Measurements from ENCODE around the gene CHORDC1.

DNA sequence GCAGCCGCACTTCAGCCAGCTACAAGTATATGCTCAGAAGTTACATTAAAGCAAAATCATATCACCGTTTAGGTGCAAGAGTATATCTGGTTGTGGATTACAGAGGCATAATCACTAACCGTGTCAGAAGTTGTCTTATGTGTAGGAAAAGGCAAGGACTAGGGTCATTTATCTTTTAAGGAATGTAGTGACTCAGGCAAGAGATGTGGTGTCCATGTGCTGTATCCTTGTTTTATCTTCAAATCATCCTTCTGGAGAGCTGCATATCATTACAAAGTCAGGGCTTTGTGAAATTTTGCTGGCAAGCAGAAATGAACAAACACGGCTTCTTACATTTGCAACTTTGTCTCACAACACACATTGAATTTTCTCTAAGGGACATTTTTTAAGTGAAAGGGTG, 12.7 kb upstream of the CHORDC1 start:
- TF ChIP-seq, protein P1, sequence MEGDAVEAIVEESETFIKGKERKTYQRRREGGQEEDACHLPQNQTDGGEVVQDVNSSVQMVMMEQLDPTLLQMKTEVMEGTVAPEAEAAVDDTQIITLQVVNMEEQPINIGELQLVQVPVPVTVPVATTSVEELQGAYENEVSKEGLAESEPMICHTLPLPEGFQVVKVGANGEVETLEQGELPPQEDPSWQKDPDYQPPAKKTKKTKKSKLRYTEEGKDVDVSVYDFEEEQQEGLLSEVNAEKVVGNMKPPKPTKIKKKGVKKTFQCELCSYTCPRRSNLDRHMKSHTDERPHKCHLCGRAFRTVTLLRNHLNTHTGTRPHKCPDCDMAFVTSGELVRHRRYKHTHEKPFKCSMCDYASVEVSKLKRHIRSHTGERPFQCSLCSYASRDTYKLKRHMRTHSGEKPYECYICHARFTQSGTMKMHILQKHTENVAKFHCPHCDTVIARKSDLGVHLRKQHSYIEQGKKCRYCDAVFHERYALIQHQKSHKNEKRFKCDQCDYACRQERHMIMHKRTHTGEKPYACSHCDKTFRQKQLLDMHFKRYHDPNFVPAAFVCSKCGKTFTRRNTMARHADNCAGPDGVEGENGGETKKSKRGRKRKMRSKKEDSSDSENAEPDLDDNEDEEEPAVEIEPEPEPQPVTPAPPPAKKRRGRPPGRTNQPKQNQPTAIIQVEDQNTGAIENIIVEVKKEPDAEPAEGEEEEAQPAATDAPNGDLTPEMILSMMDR (IDR thresholded peaks at IDR 0.05 in 2 of 3, conservative IDR thresholded peaks at IDR 0.05 in 1 of 3; ENCODE audit: borderline replicate concordance in 1 of 3, insufficient read depth in 1 of 3, low read depth in 2 of 3, low read length in 2 of 3), result no peak
- no peak for TF ChIP-seq EZH2 (IDR thresholded peaks at IDR 0.05)
- no peak for TF ChIP-seq POLR2AphosphoS5 (IDR thresholded peaks at IDR 0.05; ENCODE audit: low read depth, low read length)
- TF ChIP-seq SP1 (IDR thresholded peaks at IDR 0.05; ENCODE audit: low read depth), result no peak
- TF ChIP-seq, protein P2, sequence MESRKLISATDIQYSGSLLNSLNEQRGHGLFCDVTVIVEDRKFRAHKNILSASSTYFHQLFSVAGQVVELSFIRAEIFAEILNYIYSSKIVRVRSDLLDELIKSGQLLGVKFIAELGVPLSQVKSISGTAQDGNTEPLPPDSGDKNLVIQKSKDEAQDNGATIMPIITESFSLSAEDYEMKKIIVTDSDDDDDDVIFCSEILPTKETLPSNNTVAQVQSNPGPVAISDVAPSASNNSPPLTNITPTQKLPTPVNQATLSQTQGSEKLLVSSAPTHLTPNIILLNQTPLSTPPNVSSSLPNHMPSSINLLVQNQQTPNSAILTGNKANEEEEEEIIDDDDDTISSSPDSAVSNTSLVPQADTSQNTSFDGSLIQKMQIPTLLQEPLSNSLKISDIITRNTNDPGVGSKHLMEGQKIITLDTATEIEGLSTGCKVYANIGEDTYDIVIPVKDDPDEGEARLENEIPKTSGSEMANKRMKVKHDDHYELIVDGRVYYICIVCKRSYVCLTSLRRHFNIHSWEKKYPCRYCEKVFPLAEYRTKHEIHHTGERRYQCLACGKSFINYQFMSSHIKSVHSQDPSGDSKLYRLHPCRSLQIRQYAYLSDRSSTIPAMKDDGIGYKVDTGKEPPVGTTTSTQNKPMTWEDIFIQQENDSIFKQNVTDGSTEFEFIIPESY (IDR thresholded peaks at IDR 0.05; ENCODE audit: extremely low read depth, insufficient replicate concordance, low read length), result no peak
- TF ChIP-seq CBX3 (IDR thresholded peaks at IDR 0.05; ENCODE audit: low read depth), result no peak
- TF ChIP-seq EZH2phosphoT487 (IDR thresholded peaks at IDR 0.05; ENCODE audit: borderline replicate concordance), result no peak
- TF ChIP-seq POLR2A (IDR thresholded peaks at IDR 0.05; ENCODE audit: borderline replicate concordance, extremely low read depth, insufficient read depth, insufficient read length), result no peak
- TF ChIP-seq, protein P3, sequence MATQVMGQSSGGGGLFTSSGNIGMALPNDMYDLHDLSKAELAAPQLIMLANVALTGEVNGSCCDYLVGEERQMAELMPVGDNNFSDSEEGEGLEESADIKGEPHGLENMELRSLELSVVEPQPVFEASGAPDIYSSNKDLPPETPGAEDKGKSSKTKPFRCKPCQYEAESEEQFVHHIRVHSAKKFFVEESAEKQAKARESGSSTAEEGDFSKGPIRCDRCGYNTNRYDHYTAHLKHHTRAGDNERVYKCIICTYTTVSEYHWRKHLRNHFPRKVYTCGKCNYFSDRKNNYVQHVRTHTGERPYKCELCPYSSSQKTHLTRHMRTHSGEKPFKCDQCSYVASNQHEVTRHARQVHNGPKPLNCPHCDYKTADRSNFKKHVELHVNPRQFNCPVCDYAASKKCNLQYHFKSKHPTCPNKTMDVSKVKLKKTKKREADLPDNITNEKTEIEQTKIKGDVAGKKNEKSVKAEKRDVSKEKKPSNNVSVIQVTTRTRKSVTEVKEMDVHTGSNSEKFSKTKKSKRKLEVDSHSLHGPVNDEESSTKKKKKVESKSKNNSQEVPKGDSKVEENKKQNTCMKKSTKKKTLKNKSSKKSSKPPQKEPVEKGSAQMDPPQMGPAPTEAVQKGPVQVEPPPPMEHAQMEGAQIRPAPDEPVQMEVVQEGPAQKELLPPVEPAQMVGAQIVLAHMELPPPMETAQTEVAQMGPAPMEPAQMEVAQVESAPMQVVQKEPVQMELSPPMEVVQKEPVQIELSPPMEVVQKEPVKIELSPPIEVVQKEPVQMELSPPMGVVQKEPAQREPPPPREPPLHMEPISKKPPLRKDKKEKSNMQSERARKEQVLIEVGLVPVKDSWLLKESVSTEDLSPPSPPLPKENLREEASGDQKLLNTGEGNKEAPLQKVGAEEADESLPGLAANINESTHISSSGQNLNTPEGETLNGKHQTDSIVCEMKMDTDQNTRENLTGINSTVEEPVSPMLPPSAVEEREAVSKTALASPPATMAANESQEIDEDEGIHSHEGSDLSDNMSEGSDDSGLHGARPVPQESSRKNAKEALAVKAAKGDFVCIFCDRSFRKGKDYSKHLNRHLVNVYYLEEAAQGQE (IDR thresholded peaks at IDR 0.05; ENCODE audit: low read depth), result no peak
- TF ChIP-seq, protein P4, sequence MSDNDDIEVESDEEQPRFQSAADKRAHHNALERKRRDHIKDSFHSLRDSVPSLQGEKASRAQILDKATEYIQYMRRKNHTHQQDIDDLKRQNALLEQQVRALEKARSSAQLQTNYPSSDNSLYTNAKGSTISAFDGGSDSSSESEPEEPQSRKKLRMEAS (IDR thresholded peaks at IDR 0.05), result no peak
- TF ChIP-seq YY1 (IDR thresholded peaks at IDR 0.05; ENCODE audit: extremely low read depth, insufficient replicate concordance, low read depth, low read length), result no peak
- TF ChIP-seq RAD21 (IDR thresholded peaks at IDR 0.05; ENCODE audit: low read depth), result no peak
- TF ChIP-seq ELF1 (IDR thresholded peaks at IDR 0.05; ENCODE audit: borderline replicate concordance, low read depth), result no peak
- no peak for TF ChIP-seq FOSL1 (IDR thresholded peaks at IDR 0.05; ENCODE audit: low read depth)

All from HCT116 (cell line).